GM06990 (cell line): ENCODE results near the gene SARNP.

Source experiments
- DNase-seq: peaks from one replicate; pipeline ENCODE4 v3.0.0-alpha.2; 2011; ENCODE audit not compliant: insufficient read length; ENCODE audit errors: extremely low read depth
- H3K27me3 ChIP-seq: replicated peaks from 2 replicates; pipeline ENCODE4 v1.6.0; 2011; ENCODE audit warnings: low read length; ENCODE audit not compliant: control insufficient read depth, insufficient read depth
- H3K36me3 ChIP-seq: 2 replicates; pipeline ENCODE4 v1.5.1; 2011; ENCODE audit warnings: low read length; ENCODE audit not compliant: control insufficient read depth, insufficient read depth
- H3K4me3 ChIP-seq: replicated peaks from 2 replicates; pipeline ENCODE4 v1.5.1; 2011; ENCODE audit warnings: low read depth, mild to moderate bottlenecking, control low read depth, low read length
- CTCF ChIP-seq: IDR thresholded peaks from 2 replicates; pipeline ENCODE4 v1.5.1; 2011; ENCODE audit warnings: low read length, control low read depth, mild to moderate bottlenecking, inconsistent platforms; ENCODE audit not compliant: insufficient read depth, poor library complexity, severe bottlenecking

The SARNP gene

DNA sequence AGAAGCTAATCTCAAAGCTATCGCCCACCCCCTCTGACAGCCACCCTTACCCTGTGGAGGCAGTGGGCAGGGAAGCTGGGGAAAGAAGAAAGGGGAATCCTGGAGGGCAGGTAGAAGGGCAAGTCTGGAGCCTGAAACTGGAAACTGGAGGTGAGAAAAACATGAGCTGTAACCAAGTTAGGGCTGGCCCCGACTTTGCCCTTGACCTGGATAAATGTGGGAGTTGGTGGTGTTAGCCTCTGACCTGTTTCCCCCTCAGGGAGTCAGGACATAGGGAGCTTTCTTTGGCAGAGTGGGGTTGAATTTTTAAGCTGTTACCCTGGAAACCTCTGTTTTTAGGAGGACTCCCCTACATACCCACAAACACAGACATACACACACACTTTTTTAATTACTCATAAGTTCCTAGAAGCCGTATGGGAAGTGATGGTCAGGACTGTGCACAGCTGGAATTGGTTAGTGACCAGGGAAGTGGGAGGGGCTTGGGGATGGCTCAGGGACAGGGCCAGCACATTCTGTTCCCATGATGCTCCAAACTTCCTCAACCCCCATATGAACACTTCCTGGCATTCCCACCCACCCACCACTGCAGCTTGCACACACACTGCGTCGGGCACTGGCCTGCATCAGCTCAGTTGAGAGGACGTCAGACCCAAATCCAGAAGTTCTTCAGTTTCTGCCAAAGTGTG is 30.2 kb upstream of the SARNP start:
- DNase-seq = no peak
- no peak for TF ChIP-seq CTCF
- Histone ChIP-seq H3K4me3 (no peak overlapping the region), H3K27me3 (no peaks in the 10 kb centered on the region; the same call in 1 of the 2 replicates), H3K36me3 (no peaks in the 10 kb centered on the region)

DNA sequence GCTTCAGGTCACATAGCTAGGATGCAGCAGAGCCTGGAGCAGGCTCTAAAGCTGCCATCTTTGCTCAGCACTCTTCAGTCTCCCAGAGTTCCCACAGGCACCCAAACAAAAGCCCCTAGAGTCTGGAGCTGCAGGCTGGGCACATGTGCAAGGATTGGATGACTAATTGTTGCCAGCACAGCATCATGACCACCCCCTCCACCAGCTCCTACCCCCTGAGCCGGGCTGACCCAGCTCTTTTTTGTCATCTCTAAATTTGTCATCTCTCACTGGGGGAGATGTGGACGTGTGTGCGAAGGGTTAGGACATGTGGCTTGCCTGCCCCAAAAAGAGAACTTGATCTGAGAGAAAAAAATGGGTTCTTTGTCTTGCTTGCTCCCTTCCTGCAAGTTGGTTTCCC is 29.5 kb upstream of the SARNP start:
- Histone ChIP-seq H3K27me3 (no peaks in the 10 kb centered on the region; the same call in 1 of the 2 replicates), H3K36me3 (no peaks in the 10 kb centered on the region), H3K4me3 (no peak overlapping the region)
- TF ChIP-seq CTCF = no peak
- no peak for DNase-seq

GRCh38 chr12:55845785-55846496 is 28.4 kb upstream of the SARNP start:
- no peak overlapping the region for H3K4me3 ChIP-seq
- no peak for DNase-seq
- H3K36me3 ChIP-seq = no peaks in the 10 kb centered on the region
- no peaks in the 10 kb centered on the region; the same call in 1 of the 2 replicates for H3K27me3 ChIP-seq
- TF ChIP-seq CTCF = no peak

DNA sequence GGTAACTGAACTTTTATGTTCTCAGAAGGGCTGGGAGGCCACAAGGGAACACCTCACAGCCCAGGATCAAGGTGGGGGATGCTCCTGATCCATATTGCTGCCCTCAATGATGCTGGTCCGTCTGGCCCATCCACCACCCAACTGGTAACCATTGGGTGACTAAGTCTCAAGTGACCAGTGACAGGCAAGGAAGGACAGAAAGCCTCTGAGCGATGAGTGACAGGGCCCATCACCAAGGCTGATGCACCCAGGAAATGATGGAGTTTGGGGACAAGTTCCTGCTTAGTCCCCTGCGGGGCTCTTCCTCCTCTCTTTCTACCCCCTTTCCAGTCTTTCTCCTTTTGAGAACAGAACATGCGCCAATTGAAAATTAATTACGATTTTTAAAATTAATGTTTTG is 27.8 kb upstream of the SARNP start:
- H3K4me3 ChIP-seq = no peak overlapping the region
- no peaks in the 10 kb centered on the region; the same call in 1 of the 2 replicates for H3K27me3 ChIP-seq
- no peaks in the 10 kb centered on the region for H3K36me3 ChIP-seq
- no peak for DNase-seq
- TF ChIP-seq CTCF = no peak

DNA sequence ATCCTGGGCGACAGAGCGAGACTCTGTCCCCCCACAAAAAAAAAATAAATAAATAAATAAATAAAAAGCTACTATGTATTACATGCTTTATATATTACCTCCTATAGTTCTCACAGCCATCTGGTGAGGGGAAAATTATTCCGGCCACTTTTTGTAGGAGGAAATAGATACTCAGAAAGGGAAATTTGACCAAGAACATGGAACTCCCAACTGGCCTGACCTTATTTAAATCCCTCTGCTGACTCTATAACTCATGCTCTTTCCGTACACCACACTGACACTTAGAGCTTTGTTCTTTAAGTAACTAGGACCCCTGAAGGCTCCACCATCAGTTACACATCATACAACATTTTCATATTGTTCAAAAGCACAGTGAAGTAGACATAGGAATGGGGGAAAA is 27.4 kb upstream of the SARNP start:
- TF ChIP-seq CTCF = no peak
- Histone ChIP-seq H3K4me3 (no peak overlapping the region), H3K36me3 (no peaks in the 10 kb centered on the region), H3K27me3 (no peaks in the 10 kb centered on the region)
- DNase-seq = no peak
